ENCODE results near the gene FUT1.
"Not testable (repeated sequence)": the region's sequence is repeated elsewhere in the genome, so short reads cannot be mapped to it uniquely, and the experiment has no call there.

FUT1 gene

GRCh38 chr19:48740164-48740972 lies 12.1 kb downstream of the FUT1 start, which contains the start of gene RASIP1:
TSS of gene RASIP1 (minus strand) at chr19:48740610. CDS start at chr19:48740282, 328 bp downstream.
- DNase-seq = no peak

GRCh38 chr19:48739404-48740163 lies 12.9 kb downstream of the FUT1 start:
- no peak for DNase-seq

GRCh38 chr19:48738557-48739403 lies 13.7 kb downstream of the FUT1 start:
- DNase-seq = peak; percentile 45 to 80

- DNase-seq = no peak
These were observed 15.0 kb downstream of the FUT1 start for GRCh38 chr19:48737360-48737998.

GRCh38 chr19:48735031-48735615 lies 17.3 kb downstream of the FUT1 start:
- no peak for DNase-seq

GRCh38 chr19:48734625-48735024 lies 17.8 kb downstream of the FUT1 start:
- no peak for DNase-seq

- DNase-seq = no peak
These were observed 21.0 kb downstream of the FUT1 start for GRCh38 chr19:48731452-48731851.

GRCh38 chr19:48728911-48729664 lies 23.4 kb downstream of the FUT1 start:
- no peak for DNase-seq

GRCh38 chr19:48726556-48726955 lies 25.9 kb downstream of the FUT1 start:
- DNase-seq = no peak

- peak in 1 of 2 donors; percentile 58 for DNase-seq
These were observed 27.4 kb downstream of the FUT1 start for GRCh38 chr19:48724796-48725753.

- no peak for DNase-seq
These were observed 30.2 kb downstream of the FUT1 start for GRCh38 chr19:48722196-48722708.

- peak; percentile 98 to 99 for DNase-seq
These were observed 31.7 kb downstream of the FUT1 start for GRCh38 chr19:48720613-48721296.

- DNase-seq = no peak
These were observed 32.2 kb downstream of the FUT1 start for GRCh38 chr19:48720251-48720612.

GRCh38 chr19:48719263-48720171 lies 32.9 kb downstream of the FUT1 start, which contains the start of gene MAMSTR:
TSS of gene MAMSTR (minus strand) at chr19:48719725. CDS start at chr19:48719031, 694 bp downstream.
- DNase-seq = no peak

GRCh38 chr19:48718711-48719231 lies 33.7 kb downstream of the FUT1 start:
- DNase-seq = no peak

GRCh38 chr19:48718106-48718505 lies 34.3 kb downstream of the FUT1 start:
- DNase-seq = not testable (repeated sequence)

GRCh38 chr19:48716562-48717291 lies 35.7 kb downstream of the FUT1 start:
- peak; percentile 59 to 78 for DNase-seq
